ENCODE results near the gene ADAMTS2. TPM values are rescaled to one million over a fixed set of nuclear protein-coding genes. Genes with fewer than 3 reads are reported as not detected.

Gene ADAMTS2
- total and polyA plus RNA-seq, 2 donors (not counting 1 experiment from before 2014, with no cell fraction given), result 16.2 to 70.2 TPM

DNA sequence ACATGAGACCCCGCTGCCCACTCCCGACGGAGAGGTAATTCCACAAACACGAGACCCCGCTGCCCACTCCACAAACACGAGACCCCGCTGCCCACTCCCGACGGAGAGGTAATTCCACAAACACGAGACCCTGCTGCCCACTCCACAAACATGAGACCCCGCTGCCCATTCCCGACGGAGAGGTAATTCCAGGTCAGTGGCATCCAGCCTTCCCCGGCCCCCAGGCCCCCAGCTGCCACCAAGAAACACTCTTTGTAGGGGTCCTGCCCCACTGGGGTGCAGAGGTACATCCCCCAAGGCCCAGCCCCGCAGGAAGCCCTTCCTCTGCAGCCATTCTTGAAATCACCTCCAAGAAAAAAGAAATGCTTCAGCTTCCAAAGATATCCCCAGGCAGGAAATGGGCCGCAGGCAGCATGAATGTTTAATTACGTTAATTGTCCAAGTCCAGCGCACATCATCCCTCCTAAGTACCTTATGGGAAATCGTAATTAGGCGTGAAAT is 115.9 kb downstream of the ADAMTS2 start:
- no peak for DNase-seq (ENCODE audit: low read depth in 2 of 2)
- H3K4me2 ChIP-seq (ENCODE audit: extremely low read depth, insufficient read depth, low read length), result no peak overlapping the region
- H3K9me3 ChIP-seq (ENCODE audit: control insufficient read depth, insufficient read depth, low read depth, low read length), result no peaks in the 10 kb centered on the region
- TF ChIP-seq, protein P1, sequence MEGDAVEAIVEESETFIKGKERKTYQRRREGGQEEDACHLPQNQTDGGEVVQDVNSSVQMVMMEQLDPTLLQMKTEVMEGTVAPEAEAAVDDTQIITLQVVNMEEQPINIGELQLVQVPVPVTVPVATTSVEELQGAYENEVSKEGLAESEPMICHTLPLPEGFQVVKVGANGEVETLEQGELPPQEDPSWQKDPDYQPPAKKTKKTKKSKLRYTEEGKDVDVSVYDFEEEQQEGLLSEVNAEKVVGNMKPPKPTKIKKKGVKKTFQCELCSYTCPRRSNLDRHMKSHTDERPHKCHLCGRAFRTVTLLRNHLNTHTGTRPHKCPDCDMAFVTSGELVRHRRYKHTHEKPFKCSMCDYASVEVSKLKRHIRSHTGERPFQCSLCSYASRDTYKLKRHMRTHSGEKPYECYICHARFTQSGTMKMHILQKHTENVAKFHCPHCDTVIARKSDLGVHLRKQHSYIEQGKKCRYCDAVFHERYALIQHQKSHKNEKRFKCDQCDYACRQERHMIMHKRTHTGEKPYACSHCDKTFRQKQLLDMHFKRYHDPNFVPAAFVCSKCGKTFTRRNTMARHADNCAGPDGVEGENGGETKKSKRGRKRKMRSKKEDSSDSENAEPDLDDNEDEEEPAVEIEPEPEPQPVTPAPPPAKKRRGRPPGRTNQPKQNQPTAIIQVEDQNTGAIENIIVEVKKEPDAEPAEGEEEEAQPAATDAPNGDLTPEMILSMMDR (conservative IDR thresholded peaks at IDR 0.05 in 1 of 2, IDR thresholded peaks at IDR 0.05 in 1 of 2; ENCODE audit: low read depth in 1 of 2, low read length in 2 of 2), result no peak
- TF ChIP-seq EZH2 (IDR thresholded peaks at IDR 0.05; ENCODE audit: low read length, missing control alignments), result no peak
- H3K36me3 ChIP-seq (ENCODE audit: control insufficient read depth, insufficient read depth, low read length), result no peaks in the 10 kb centered on the region
- no peak overlapping the region for H3K4me3 ChIP-seq (replicated peaks in 1 of 4; ENCODE audit: control extremely low read depth in 1 of 4, insufficient read depth in 1 of 4, low read depth in 3 of 4, low read length in 4 of 4)
- no peaks in the 10 kb centered on the region for H3K27me3 ChIP-seq (ENCODE audit: control insufficient read depth, insufficient read depth, low read length)
- no peaks in the 10 kb centered on the region for H4K20me1 ChIP-seq (ENCODE audit: control insufficient read depth, extremely low read depth, insufficient read depth, low read length)
- no peak overlapping the region for H3K9ac ChIP-seq (ENCODE audit: insufficient read depth, low read length)
- H3K27ac ChIP-seq (ENCODE audit: insufficient read depth, low read length), result no peak overlapping the region
- peaks cover 6% of the 10 kb centered on the region for H3K79me2 ChIP-seq (ENCODE audit: control insufficient read depth, insufficient read depth, low read length)
- H3K4me1 ChIP-seq (ENCODE audit: control insufficient read depth, extremely low read depth, insufficient read depth, low read length), result no peaks in the 10 kb centered on the region
- H2AFZ ChIP-seq (ENCODE audit: low read length), result no peak overlapping the region

DNA sequence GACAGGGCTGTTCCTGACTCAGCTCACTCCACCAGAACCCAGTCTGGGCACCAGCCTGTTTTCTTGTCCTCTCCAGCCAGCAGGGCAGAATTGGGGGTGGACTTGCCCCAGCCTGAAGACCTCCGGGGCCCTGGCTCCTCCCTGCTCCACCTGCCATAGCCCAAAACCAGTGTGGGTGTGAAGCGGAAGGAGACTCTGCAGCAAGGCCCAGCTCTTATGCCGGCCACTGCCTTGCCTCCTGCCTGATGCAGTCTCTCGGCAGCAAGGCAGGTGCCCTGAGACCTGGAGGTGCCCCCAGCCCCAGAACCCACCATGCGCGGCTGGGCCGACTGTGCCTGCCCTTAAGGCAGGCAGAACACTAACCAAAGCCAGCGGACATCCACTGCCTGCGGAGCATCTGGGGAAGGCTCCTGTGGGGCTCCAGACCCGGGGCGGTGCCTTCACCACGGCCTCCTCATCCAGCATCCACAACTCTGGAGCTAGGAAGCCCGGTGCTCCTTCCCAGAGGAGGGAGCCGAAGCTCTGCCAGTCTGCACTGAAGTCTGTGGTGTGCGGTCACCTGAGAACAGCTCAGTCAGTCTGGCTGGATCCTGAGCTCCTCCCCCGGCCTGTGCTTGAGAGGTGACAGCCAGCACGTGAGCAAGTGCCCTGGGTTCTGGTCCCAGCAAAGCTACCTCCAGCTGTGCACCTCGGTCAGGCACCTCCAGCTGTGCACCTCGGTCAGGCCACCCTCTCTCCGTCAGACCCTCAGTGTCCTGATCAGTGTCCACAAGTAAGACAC is 116.7 kb downstream of the ADAMTS2 start:
- Histone ChIP-seq H2AFZ (ENCODE audit: low read length) (no peak overlapping the region), H3K79me2 (ENCODE audit: control insufficient read depth, insufficient read depth, low read length) (peaks cover 7% of the 10 kb centered on the region), H3K4me2 (ENCODE audit: extremely low read depth, insufficient read depth, low read length) (no peak overlapping the region), H3K36me3 (ENCODE audit: control insufficient read depth, insufficient read depth, low read length) (no peaks in the 10 kb centered on the region), H3K27me3 (ENCODE audit: control insufficient read depth, insufficient read depth, low read length) (no peaks in the 10 kb centered on the region), H4K20me1 (ENCODE audit: control insufficient read depth, extremely low read depth, insufficient read depth, low read length) (no peaks in the 10 kb centered on the region), H3K4me3 (replicated peaks in 1 of 4; ENCODE audit: control extremely low read depth in 1 of 4, insufficient read depth in 1 of 4, low read depth in 3 of 4, low read length in 4 of 4) (no peak overlapping the region), H3K4me1 (ENCODE audit: control insufficient read depth, extremely low read depth, insufficient read depth, low read length) (no peaks in the 10 kb centered on the region), H3K9ac (ENCODE audit: insufficient read depth, low read length) (no peak overlapping the region), H3K9me3 (ENCODE audit: control insufficient read depth, insufficient read depth, low read depth, low read length) (no peaks in the 10 kb centered on the region), H3K27ac (ENCODE audit: insufficient read depth, low read length) (no peak overlapping the region)
- TF ChIP-seq, protein P1 (conservative IDR thresholded peaks at IDR 0.05 in 1 of 2, IDR thresholded peaks at IDR 0.05 in 1 of 2; ENCODE audit: low read depth in 1 of 2, low read length in 2 of 2), result no peak
- TF ChIP-seq EZH2 (IDR thresholded peaks at IDR 0.05; ENCODE audit: low read length, missing control alignments), result no peak
- DNase-seq (ENCODE audit: low read depth in 2 of 2), result peak in 1 of 2 donors; percentile 5

DNA sequence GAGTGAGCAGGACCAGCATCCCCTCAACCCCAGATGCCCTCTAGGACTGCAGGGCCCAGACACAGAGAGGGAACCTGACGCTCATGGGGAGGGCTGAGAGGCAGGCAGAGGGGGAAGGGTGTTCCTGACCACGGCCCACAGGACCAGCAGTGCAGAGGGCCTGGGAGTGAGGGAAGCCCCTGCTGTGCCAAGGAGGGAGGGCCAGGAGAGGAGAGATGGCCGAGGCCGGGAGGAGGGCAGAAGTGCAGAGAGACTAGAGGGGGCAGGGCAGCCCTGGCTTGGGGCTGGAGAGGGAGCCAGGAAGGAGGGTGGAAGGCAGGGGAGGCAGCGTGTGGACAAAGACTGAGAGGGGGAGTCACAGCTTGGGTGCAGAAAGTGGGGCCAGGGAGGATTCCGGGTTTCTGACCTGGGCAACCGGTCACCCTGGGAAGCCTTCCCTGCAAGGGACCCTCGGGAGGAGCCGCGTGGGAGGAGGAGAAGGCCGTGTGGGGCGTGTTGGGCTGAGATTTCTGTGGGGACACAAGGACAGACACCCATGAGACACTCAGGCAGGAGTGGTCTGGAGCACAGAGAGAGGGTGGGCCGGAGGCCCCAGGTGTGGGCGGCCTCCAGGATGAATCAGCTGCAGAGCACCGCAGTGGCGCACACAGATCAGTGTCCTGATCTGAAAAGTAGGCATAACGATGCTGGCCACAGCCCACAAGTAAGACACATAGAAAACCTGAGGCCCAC is 117.5 kb downstream of the ADAMTS2 start:
- TF ChIP-seq EZH2 (IDR thresholded peaks at IDR 0.05; ENCODE audit: low read length, missing control alignments), result no peak
- TF ChIP-seq, protein P1 (conservative IDR thresholded peaks at IDR 0.05 in 1 of 2, IDR thresholded peaks at IDR 0.05 in 1 of 2; ENCODE audit: low read depth in 1 of 2, low read length in 2 of 2), result no peak
- Histone ChIP-seq H3K9me3 (ENCODE audit: control insufficient read depth, insufficient read depth, low read depth, low read length) (no peaks in the 10 kb centered on the region), H3K9ac (ENCODE audit: insufficient read depth, low read length) (no peak overlapping the region), H4K20me1 (ENCODE audit: control insufficient read depth, extremely low read depth, insufficient read depth, low read length) (no peaks in the 10 kb centered on the region), H2AFZ (ENCODE audit: low read length) (no peak overlapping the region), H3K27me3 (ENCODE audit: control insufficient read depth, insufficient read depth, low read length) (no peaks in the 10 kb centered on the region), H3K4me3 (replicated peaks in 1 of 4; ENCODE audit: control extremely low read depth in 1 of 4, insufficient read depth in 1 of 4, low read depth in 3 of 4, low read length in 4 of 4) (no peak overlapping the region), H3K4me2 (ENCODE audit: extremely low read depth, insufficient read depth, low read length) (no peak overlapping the region), H3K36me3 (ENCODE audit: control insufficient read depth, insufficient read depth, low read length) (no peaks in the 10 kb centered on the region), H3K27ac (ENCODE audit: insufficient read depth, low read length) (no peak overlapping the region), H3K4me1 (ENCODE audit: control insufficient read depth, extremely low read depth, insufficient read depth, low read length) (no peaks in the 10 kb centered on the region), H3K79me2 (ENCODE audit: control insufficient read depth, insufficient read depth, low read length) (peaks cover 10% of the 10 kb centered on the region)
- DNase-seq (ENCODE audit: low read depth in 2 of 2), result peak in 1 of 2 donors; percentile 23
